PC-3 (cell line): ENCODE data around the gene MRPS30. TPM values are rescaled to one million over a fixed set of nuclear protein-coding genes. Genes with fewer than 3 reads are reported as not detected.
A peak's percentile ranks its signal among the peaks of the same experiment; 100 is the strongest.
"Not testable (repeated sequence)": the region's sequence is repeated elsewhere in the genome, so short reads cannot be mapped to it uniquely, and the experiment has no call there.

Experiments
- ATAC-seq: fragments of 200-7000 bp; cut with Tn5 transposase; 2 replicates; pipeline ENCODE4 v1.9.1; 2020; ENCODE audit warnings: mild to moderate bottlenecking, moderate library complexity
- BruUV-seq: library from RNA; stranded (reverse); fragments of 400-500 nt; replicated peaks from 2 replicates; lab custom pipeline; 2021; lab: Mats Ljungman, UMichigan
- CTCF ChIA-PET: fragments of 300-600 bp; sonication (Branson Sonifier 250); formaldehyde crosslinking; loops from one replicate; lab custom pipeline; 2022; ENCODE audit warnings: antibody characterized with exemption; lab: Charles Lee
- POLR2A ChIA-PET: fragments of 300-600 bp; sonication (Branson Sonifier 250); formaldehyde crosslinking; loops from one replicate; lab custom pipeline; 2022; ENCODE audit warnings: antibody characterized with exemption; ENCODE audit not compliant: unreplicated experiment; lab: Charles Lee
- DNase-seq: peaks from one replicate; pipeline ENCODE4 v3.0.0-alpha.2; 2015
- H2AFZ ChIP-seq: fragments of 300-600 bp; sonication (generic); 2 replicates; pipeline ENCODE4 v1.6.0; 2016; ENCODE audit warnings: antibody characterized with exemption, low read length
- H3F3A ChIP-seq: fragments of 300-600 bp; sonication (generic); one replicate; pipeline ENCODE4 v1.6.0; 2017; ENCODE audit warnings: antibody characterized with exemption, low read length, control low read depth, mild to moderate bottlenecking; ENCODE audit not compliant: unreplicated experiment
- H3K27ac ChIP-seq: fragments of 300-600 bp; sonication (generic); 2 replicates; pipeline ENCODE4 v1.5.1; 2016; ENCODE audit warnings: mild to moderate bottlenecking, low read length
- H3K27me3 ChIP-seq: fragments of 300-600 bp; sonication (generic); 2 replicates; pipeline ENCODE4 v1.6.1; 2016; ENCODE audit warnings: low read length, mixed read lengths
- H3K36me3 ChIP-seq: fragments of 300-600 bp; sonication (generic); 2 replicates; pipeline ENCODE4 v1.6.1; 2016; ENCODE audit warnings: low read depth, mixed run types, low read length, mixed read lengths
- H3K4me1 ChIP-seq: fragments of 300-600 bp; sonication (generic); 2 replicates; pipeline ENCODE4 v1.5.1; 2016; ENCODE audit warnings: low read length; ENCODE audit not compliant: insufficient read depth
- H3K4me2 ChIP-seq: fragments of 300-600 bp; sonication (generic); 2 replicates; pipeline ENCODE4 v1.6.0; 2016; ENCODE audit warnings: low read length
- H3K4me3 ChIP-seq: fragments of 300-600 bp; sonication (generic); 2 replicates; pipeline ENCODE4 v1.5.1; 2016; ENCODE audit warnings: mild to moderate bottlenecking, low read length, mixed read lengths
- H3K79me2 ChIP-seq: fragments of 300-600 bp; sonication (generic); 2 replicates; pipeline ENCODE4 v1.6.1; 2017; ENCODE audit warnings: low read length, mixed read lengths
- H3K9ac ChIP-seq: fragments of 300-600 bp; sonication (generic); 2 replicates; pipeline ENCODE4 v1.6.0; 2016; ENCODE audit warnings: mild to moderate bottlenecking, low read length
- H3K9me2 ChIP-seq: fragments of 300-600 bp; sonication (generic); replicated peaks from 2 replicates; pipeline ENCODE4 v1.6.1; 2016; ENCODE audit warnings: mixed run types, low read length, mixed read lengths
- H3K9me3 ChIP-seq: fragments of 300-600 bp; sonication (generic); 2 replicates; pipeline ENCODE4 v1.6.1; 2016; ENCODE audit warnings: low read length, mixed read lengths
- H4K20me1 ChIP-seq: fragments of 300-600 bp; sonication (generic); 2 replicates; pipeline ENCODE4 v1.6.1; 2016; ENCODE audit warnings: low read length, mixed read lengths
- EZH2 ChIP-seq: fragments of 300-600 bp; sonication (generic); IDR thresholded peaks from one replicate; pipeline ENCODE4 v1.6.1; 2017; ENCODE audit warnings: antibody characterized with exemption, mild to moderate bottlenecking, low read length; ENCODE audit not compliant: unreplicated experiment
- EZH2phosphoT487 ChIP-seq: fragments of 300-600 bp; sonication (generic); IDR thresholded peaks from 2 replicates; pipeline ENCODE4 v1.6.1; 2018; ENCODE audit warnings: mild to moderate bottlenecking, antibody characterized with exemption, low read length, borderline replicate concordance
- intact Hi-C: fragments of 100-400 bp; cut with micrococcal nuclease; formaldehyde crosslinking; loops from 2 replicates; pipeline ENCODE4 v1.9.0; 2023
- total RNA-seq: library from RNA; depleted of rRNA; stranded (reverse); fragments of >200 nt; gene quantifications from 2 replicates; pipeline ENCODE4 v1.2.3, GENCODE V29; 2014
- TF ChIP-seq, protein P1 (sequence below): fragments of 300-600 bp; sonication (generic); conservative IDR thresholded peaks from 2 replicates; pipeline ENCODE4 v1.5.1; 2017; ENCODE audit warnings: antibody characterized with exemption, low read depth, mild to moderate bottlenecking, low read length

MRPS30 gene
- total RNA-seq, 1 experiment from 2014 or later, result 149 TPM

GRCh38 chr5:44787731-44788130 lies 21.0 kb upstream of the MRPS30 start:
- Histone ChIP-seq H3K79me2 (no peaks in the 10 kb centered on the region), H3K4me3 (no peak overlapping the region), H3K9ac (no peak overlapping the region), H4K20me1 (no peaks in the 10 kb centered on the region), H3K27ac (no peak overlapping the region), H3K9me3 (no peaks in the 10 kb centered on the region), H2AFZ (no peak overlapping the region), H3K4me1 (no peaks in the 10 kb centered on the region), H3K36me3 (no peaks in the 10 kb centered on the region), H3F3A (no peaks in the 10 kb centered on the region), H3K4me2 (no peak overlapping the region), H3K9me2 (no peaks in the 10 kb centered on the region), H3K27me3 (no peaks in the 10 kb centered on the region)
- DNase-seq (no peak), ATAC-seq (no peak)
- ChIA-PET POLR2A (no interaction called here), CTCF (no interaction called here)
- BruUV-seq, result no TSS peak
- intact Hi-C loops, result no loop called here
- TF ChIP-seq, protein P1, sequence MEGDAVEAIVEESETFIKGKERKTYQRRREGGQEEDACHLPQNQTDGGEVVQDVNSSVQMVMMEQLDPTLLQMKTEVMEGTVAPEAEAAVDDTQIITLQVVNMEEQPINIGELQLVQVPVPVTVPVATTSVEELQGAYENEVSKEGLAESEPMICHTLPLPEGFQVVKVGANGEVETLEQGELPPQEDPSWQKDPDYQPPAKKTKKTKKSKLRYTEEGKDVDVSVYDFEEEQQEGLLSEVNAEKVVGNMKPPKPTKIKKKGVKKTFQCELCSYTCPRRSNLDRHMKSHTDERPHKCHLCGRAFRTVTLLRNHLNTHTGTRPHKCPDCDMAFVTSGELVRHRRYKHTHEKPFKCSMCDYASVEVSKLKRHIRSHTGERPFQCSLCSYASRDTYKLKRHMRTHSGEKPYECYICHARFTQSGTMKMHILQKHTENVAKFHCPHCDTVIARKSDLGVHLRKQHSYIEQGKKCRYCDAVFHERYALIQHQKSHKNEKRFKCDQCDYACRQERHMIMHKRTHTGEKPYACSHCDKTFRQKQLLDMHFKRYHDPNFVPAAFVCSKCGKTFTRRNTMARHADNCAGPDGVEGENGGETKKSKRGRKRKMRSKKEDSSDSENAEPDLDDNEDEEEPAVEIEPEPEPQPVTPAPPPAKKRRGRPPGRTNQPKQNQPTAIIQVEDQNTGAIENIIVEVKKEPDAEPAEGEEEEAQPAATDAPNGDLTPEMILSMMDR, result no peak
- TF ChIP-seq EZH2phosphoT487 (no peak), EZH2 (no peak)

GRCh38 chr5:44789372-44789995 lies 19.3 kb upstream of the MRPS30 start:
- H2AFZ ChIP-seq, result peak overlapping the region; percentile 62
- H3K9ac ChIP-seq, H3F3A ChIP-seq, H3K27me3 ChIP-seq, H3K9me3 ChIP-seq, H3K9me2 ChIP-seq, BruUV-seq, H3K27ac ChIP-seq, CTCF ChIA-PET, ATAC-seq, POLR2A ChIA-PET, H4K20me1 ChIP-seq, intact Hi-C loops, H3K36me3 ChIP-seq, H3K79me2 ChIP-seq, H3K4me3 ChIP-seq, H3K4me1 ChIP-seq: not testable (repeated sequence)
- peak overlapping the region; percentile 41; the same call in 1 of the 2 replicates for H3K4me2 ChIP-seq
- DNase-seq, result peak; percentile 69

DNA sequence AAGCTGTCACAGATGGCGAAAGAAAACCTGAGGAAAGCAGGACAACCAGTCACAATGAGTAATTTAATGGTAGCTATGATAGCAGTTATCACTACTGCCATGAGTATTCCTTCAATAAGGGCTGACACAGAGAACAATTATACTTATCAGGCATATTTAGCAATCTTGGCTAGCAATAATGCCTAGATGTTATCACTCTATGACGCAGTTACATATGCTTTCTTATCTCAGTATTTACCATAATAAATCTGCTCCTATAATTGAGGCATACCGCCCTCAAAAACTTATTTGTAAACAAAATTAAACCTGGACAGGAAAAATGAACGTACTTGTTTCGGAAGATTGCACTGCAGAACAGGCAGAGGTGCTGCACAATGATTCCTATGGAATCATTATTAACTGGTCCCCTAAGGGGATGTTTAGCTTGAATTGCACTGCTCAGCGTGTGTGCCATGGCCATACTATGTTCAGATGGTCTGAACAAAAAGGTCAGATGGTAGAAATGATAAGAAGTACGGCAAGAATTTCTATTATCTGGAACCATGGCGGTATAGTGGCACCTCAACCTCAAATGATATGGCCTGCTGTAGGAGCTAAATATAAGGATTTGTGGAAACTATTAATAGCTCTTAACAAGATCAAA lies 16.6 kb upstream of the MRPS30 start:
- DNase-seq, H3K36me3 ChIP-seq, BruUV-seq, ATAC-seq, POLR2A ChIA-PET, CTCF ChIA-PET, H3F3A ChIP-seq, H3K4me1 ChIP-seq, H3K9me3 ChIP-seq, H2AFZ ChIP-seq, H3K4me3 ChIP-seq, H3K4me2 ChIP-seq, intact Hi-C loops, H3K79me2 ChIP-seq, H3K27me3 ChIP-seq, H3K9me2 ChIP-seq, H4K20me1 ChIP-seq, H3K9ac ChIP-seq, H3K27ac ChIP-seq: not testable (repeated sequence)
